ENCODE data around the gene B4GALT5.
A peak's percentile ranks its signal among the peaks of the same experiment; 100 is the strongest.

The B4GALT5 gene

DNA sequence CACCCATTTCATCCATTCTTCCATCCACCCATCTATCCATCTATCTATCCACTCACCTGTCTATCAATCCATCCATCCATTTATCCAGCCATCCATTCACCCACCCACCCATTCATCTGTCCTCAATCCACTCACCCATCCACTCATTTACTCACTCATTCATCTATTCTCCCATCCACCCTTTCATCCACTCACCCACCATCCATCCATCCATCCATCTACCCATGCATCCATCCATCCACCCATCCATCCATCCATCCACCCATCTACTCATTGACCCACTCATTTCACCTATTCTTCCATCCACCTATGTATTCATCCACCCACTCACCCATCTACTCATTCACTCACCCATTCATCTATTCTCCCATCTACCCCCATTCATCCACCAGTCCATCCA, 121.6 kb downstream of the B4GALT5 start:
- no peak overlapping the region for H2BK120ac ChIP-seq (ENCODE audit: insufficient read depth, low read length, poor library complexity)
- H3K4me3 ChIP-seq (ENCODE audit: low read depth, low read length), result no peak overlapping the region
- no peaks in the 10 kb centered on the region for H3K27me3 ChIP-seq (ENCODE audit: insufficient read depth, low read length)
- no peak overlapping the region for H4K91ac ChIP-seq (ENCODE audit: low read depth, low read length)
- no peak overlapping the region for H3K4ac ChIP-seq (ENCODE audit: low read depth, low read length)
- no peak for DNase-seq
- H3K27ac ChIP-seq (ENCODE audit: low read depth, low read length), result no peak overlapping the region
- peaks cover 10% of the 10 kb centered on the region for H3K79me1 ChIP-seq (ENCODE audit: low read length)
- H2AFZ ChIP-seq (ENCODE audit: insufficient read depth, low read length, poor library complexity), result no peak overlapping the region
- no peak overlapping the region for H3K14ac ChIP-seq (ENCODE audit: low read length)
- H2AK5ac ChIP-seq (ENCODE audit: low read length), result no peak overlapping the region
- H3K79me2 ChIP-seq (ENCODE audit: control insufficient read depth, insufficient read depth, low read length, poor library complexity), result no peaks in the 10 kb centered on the region
- H3K18ac ChIP-seq (ENCODE audit: low read length), result no peak overlapping the region
- peaks cover 2% of the 10 kb centered on the region for H3K9me3 ChIP-seq (ENCODE audit: insufficient read depth, low read depth, low read length)
- H3K23ac ChIP-seq (ENCODE audit: low read length), result no peak overlapping the region
- H3K9ac ChIP-seq (ENCODE audit: low read length), result no peak overlapping the region
- H4K12ac ChIP-seq (ENCODE audit: low read depth, low read length), result no peak overlapping the region
- no peak overlapping the region for H3K4me2 ChIP-seq (ENCODE audit: low read length)
- no peak overlapping the region for H2BK5ac ChIP-seq (ENCODE audit: low read depth, low read length, poor library complexity)
- peaks cover 11 to 15% of the 10 kb centered on the region in 2 experiments for H3K4me1 ChIP-seq (ENCODE audit: control insufficient read depth in 1 of 2, insufficient read depth in 2 of 2, low read length in 2 of 2)
- no peak overlapping the region for H4K8ac ChIP-seq (ENCODE audit: low read depth, low read length)
- no peaks in the 10 kb centered on the region for H3K36me3 ChIP-seq (ENCODE audit: control insufficient read depth in 1 of 2, insufficient read depth in 2 of 2, low read length in 2 of 2)
- H2BK12ac ChIP-seq (ENCODE audit: low read length), result no peak overlapping the region

DNA sequence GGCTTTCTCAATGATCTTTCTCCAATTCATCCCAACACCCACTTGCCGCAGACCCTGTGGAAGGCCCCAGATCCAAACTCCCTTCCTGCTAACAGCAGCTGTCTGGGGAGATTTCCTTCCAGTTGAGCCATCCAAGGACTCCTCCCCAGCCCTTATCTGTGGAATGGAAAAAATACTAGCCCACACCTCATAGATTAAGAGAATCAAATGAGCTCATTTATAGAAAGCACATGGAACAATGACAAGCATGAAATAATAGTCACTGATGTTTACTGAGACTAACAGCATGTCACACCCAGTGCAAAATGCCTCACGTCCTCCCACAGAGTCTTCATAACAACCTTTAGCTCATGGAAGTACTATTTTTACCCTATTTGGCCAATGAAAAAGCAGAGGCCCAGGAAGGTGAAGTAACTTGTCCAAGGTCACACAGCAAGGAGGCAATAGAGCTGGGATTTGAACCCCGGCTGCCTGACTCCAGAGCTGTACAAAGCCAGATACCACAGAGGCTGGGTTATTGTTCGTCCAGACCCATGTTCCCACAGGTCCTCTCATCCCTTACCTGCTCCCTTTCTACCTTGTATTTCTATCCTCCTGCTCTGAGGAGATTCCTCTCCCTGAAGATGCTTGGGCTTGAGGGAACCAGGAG, 122.3 kb downstream of the B4GALT5 start:
- Histone ChIP-seq H3K27me3 (ENCODE audit: insufficient read depth, low read length) (no peaks in the 10 kb centered on the region), H2BK12ac (ENCODE audit: low read length) (no peak overlapping the region), H3K27ac (ENCODE audit: low read depth, low read length) (no peak overlapping the region), H3K4me3 (ENCODE audit: low read depth, low read length) (no peak overlapping the region), H3K14ac (ENCODE audit: low read length) (no peak overlapping the region), H2AFZ (ENCODE audit: insufficient read depth, low read length, poor library complexity) (no peak overlapping the region), H3K4me1 (ENCODE audit: control insufficient read depth in 1 of 2, insufficient read depth in 2 of 2, low read length in 2 of 2) (peaks cover 11 to 15% of the 10 kb centered on the region in 2 experiments), H2BK120ac (ENCODE audit: insufficient read depth, low read length, poor library complexity) (no peak overlapping the region), H4K91ac (ENCODE audit: low read depth, low read length) (no peak overlapping the region), H2AK5ac (ENCODE audit: low read length) (no peak overlapping the region), H3K9ac (ENCODE audit: low read length) (no peak overlapping the region), H3K4ac (ENCODE audit: low read depth, low read length) (no peak overlapping the region), H2BK5ac (ENCODE audit: low read depth, low read length, poor library complexity) (no peak overlapping the region), H3K23ac (ENCODE audit: low read length) (no peak overlapping the region), H3K36me3 (ENCODE audit: control insufficient read depth in 1 of 2, insufficient read depth in 2 of 2, low read length in 2 of 2) (no peaks in the 10 kb centered on the region), H4K8ac (ENCODE audit: low read depth, low read length) (no peak overlapping the region), H3K79me1 (ENCODE audit: low read length) (peaks cover 10% of the 10 kb centered on the region), H4K12ac (ENCODE audit: low read depth, low read length) (no peak overlapping the region), H3K18ac (ENCODE audit: low read length) (no peak overlapping the region), H3K9me3 (ENCODE audit: insufficient read depth, low read depth, low read length) (peaks cover 2% of the 10 kb centered on the region), H3K4me2 (ENCODE audit: low read length) (no peak overlapping the region), H3K79me2 (ENCODE audit: control insufficient read depth, insufficient read depth, low read length, poor library complexity) (no peaks in the 10 kb centered on the region)
- peak in 1 of 2 donors; percentile 37 for DNase-seq
- no CpG with 5 or more reads among the region's 4 CpGs for WGBS (ENCODE audit: extremely low coverage, insufficient coverage, insufficient read length)

DNA sequence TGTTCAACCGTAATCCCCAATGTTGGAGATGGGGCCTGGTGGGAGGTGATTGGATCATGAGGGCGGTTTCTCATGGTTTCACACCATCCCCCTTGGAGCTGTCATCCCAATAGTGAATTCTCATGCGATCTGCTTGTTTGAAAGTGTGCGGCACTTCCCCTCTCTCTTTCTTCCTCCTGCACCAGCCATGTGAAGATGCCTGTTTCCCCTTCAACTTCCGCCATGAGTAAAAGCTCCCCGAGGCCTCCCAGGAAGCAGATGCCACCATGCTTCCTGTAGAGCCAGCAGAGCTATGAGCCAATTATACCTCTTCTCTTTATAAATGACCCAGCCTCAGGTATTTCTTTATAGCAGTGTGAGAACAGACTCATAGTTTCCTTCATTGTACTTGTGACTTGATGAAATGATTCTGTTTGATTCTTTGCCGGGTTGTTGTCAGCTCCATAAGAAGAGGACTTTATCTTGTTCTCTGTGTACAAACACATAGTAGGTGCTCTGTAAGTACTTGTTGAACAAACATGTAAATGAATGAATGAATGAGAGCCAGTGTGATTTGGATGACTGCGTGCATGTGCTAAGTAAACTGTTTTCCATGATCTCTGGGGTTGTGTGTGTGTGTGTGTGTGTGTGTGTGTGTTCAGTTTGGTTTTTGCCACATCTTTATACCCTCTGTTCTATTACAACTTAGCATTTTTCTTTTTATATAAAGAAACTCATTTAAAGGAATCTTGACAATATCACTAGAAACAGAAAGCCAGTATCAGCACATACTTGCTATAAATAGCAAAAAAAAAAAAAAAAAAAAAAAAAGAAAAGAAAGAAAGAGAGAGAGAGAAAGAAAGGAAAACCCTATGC, 123.3 kb downstream of the B4GALT5 start:
- Histone ChIP-seq H2AK5ac (ENCODE audit: low read length) (no peak overlapping the region), H4K8ac (ENCODE audit: low read depth, low read length) (no peak overlapping the region), H3K18ac (ENCODE audit: low read length) (no peak overlapping the region), H3K4me2 (ENCODE audit: low read length) (no peak overlapping the region), H3K4me3 (ENCODE audit: low read depth, low read length) (no peak overlapping the region), H4K12ac (ENCODE audit: low read depth, low read length) (no peak overlapping the region), H3K36me3 (ENCODE audit: control insufficient read depth in 1 of 2, insufficient read depth in 2 of 2, low read length in 2 of 2) (no peaks in the 10 kb centered on the region), H3K14ac (ENCODE audit: low read length) (no peak overlapping the region), H3K79me1 (ENCODE audit: low read length) (peaks cover 10% of the 10 kb centered on the region), H2AFZ (ENCODE audit: insufficient read depth, low read length, poor library complexity) (no peak overlapping the region), H3K27ac (ENCODE audit: low read depth, low read length) (no peak overlapping the region), H3K4ac (ENCODE audit: low read depth, low read length) (no peak overlapping the region), H3K4me1 (ENCODE audit: control insufficient read depth in 1 of 2, insufficient read depth in 2 of 2, low read length in 2 of 2) (peaks cover 11 to 15% of the 10 kb centered on the region in 2 experiments), H2BK12ac (ENCODE audit: low read length) (no peak overlapping the region), H3K9ac (ENCODE audit: low read length) (no peak overlapping the region), H3K9me3 (ENCODE audit: insufficient read depth, low read depth, low read length) (peaks cover 2% of the 10 kb centered on the region), H3K23ac (ENCODE audit: low read length) (no peak overlapping the region), H2BK120ac (ENCODE audit: insufficient read depth, low read length, poor library complexity) (no peak overlapping the region), H4K91ac (ENCODE audit: low read depth, low read length) (no peak overlapping the region), H2BK5ac (ENCODE audit: low read depth, low read length, poor library complexity) (no peak overlapping the region), H3K27me3 (ENCODE audit: insufficient read depth, low read length) (no peaks in the 10 kb centered on the region), H3K79me2 (ENCODE audit: control insufficient read depth, insufficient read depth, low read length, poor library complexity) (no peaks in the 10 kb centered on the region)
- DNase-seq, result no peak
- no CpG with 5 or more reads among the region's 8 CpGs for WGBS (ENCODE audit: extremely low coverage, insufficient coverage, insufficient read length)

DNA sequence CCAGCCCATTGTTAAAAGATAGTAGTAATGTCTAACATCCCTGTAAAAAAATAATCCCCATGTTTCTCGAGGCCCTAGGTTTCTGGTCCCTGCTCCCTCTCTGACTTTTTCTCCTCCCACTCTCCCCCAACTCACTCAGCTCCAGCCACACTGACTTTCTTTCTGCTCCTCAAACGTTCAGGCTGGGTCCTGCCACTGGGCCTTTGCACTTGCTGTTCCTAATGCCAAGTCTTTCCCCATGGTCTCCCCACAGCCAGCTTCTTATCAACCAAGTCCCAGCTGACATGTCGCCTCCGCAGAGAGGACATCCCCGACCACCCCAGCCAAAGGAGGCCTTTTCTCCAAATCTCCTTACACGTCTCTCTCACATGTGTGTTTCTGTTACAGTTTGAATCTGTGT, 123.9 kb downstream of the B4GALT5 start:
- peaks cover 11 to 15% of the 10 kb centered on the region in 2 experiments for H3K4me1 ChIP-seq (ENCODE audit: control insufficient read depth in 1 of 2, insufficient read depth in 2 of 2, low read length in 2 of 2)
- no peak overlapping the region for H2AFZ ChIP-seq (ENCODE audit: insufficient read depth, low read length, poor library complexity)
- H3K27ac ChIP-seq (ENCODE audit: low read depth, low read length), result no peak overlapping the region
- no peaks in the 10 kb centered on the region for H3K27me3 ChIP-seq (ENCODE audit: insufficient read depth, low read length)
- no peak overlapping the region for H2AK5ac ChIP-seq (ENCODE audit: low read length)
- DNase-seq, result no peak
- no peak overlapping the region for H4K91ac ChIP-seq (ENCODE audit: low read depth, low read length)
- WGBS (ENCODE audit: extremely low coverage, insufficient coverage, insufficient read length), result no CpG with 5 or more reads among the region's 6 CpGs
- no peaks in the 10 kb centered on the region for H3K79me2 ChIP-seq (ENCODE audit: control insufficient read depth, insufficient read depth, low read length, poor library complexity)
- H3K36me3 ChIP-seq (ENCODE audit: control insufficient read depth in 1 of 2, insufficient read depth in 2 of 2, low read length in 2 of 2), result no peaks in the 10 kb centered on the region
- H3K9ac ChIP-seq (ENCODE audit: low read length), result no peak overlapping the region
- H2BK120ac ChIP-seq (ENCODE audit: insufficient read depth, low read length, poor library complexity), result no peak overlapping the region
- H3K18ac ChIP-seq (ENCODE audit: low read length), result no peak overlapping the region
- H3K23ac ChIP-seq (ENCODE audit: low read length), result no peak overlapping the region
- no peak overlapping the region for H3K14ac ChIP-seq (ENCODE audit: low read length)
- H3K4ac ChIP-seq (ENCODE audit: low read depth, low read length), result no peak overlapping the region
- peaks cover 2% of the 10 kb centered on the region for H3K9me3 ChIP-seq (ENCODE audit: insufficient read depth, low read depth, low read length)
- H4K12ac ChIP-seq (ENCODE audit: low read depth, low read length), result no peak overlapping the region
- H4K8ac ChIP-seq (ENCODE audit: low read depth, low read length), result no peak overlapping the region
- no peak overlapping the region for H3K4me2 ChIP-seq (ENCODE audit: low read length)
- H3K4me3 ChIP-seq (ENCODE audit: low read depth, low read length), result no peak overlapping the region
- peaks cover 10% of the 10 kb centered on the region for H3K79me1 ChIP-seq (ENCODE audit: low read length)
- H2BK12ac ChIP-seq (ENCODE audit: low read length), result no peak overlapping the region
- H2BK5ac ChIP-seq (ENCODE audit: low read depth, low read length, poor library complexity), result no peak overlapping the region
